ENCODE results near the gene ADRM1. TPM values are rescaled to one million over a fixed set of nuclear protein-coding genes. Genes with fewer than 3 reads are reported as not detected.

Gene ADRM1
- total RNA-seq, 2 experiments from 2014 or later, result 40.8 to 44.3 TPM

GRCh38 chr20:62345681-62346370, 43.0 kb downstream of the ADRM1 start:
- ATAC-seq (ENCODE audit: poor library complexity), result no peak
- H3K27ac Mint-ChIP-seq, result no peak overlapping the region
- CTCF ChIA-PET, result no interaction called here
- intact Hi-C loops (cut with DNase I, micrococcal nuclease), result no loop called here
- peaks cover 3% of the 10 kb centered on the region for H3K9me3 Mint-ChIP-seq
- Histone ChIP-seq H3K27me3 (ENCODE audit: control insufficient read depth in 1 of 2, insufficient read depth in 2 of 2, low read length in 2 of 2) (no peaks in the 10 kb centered on the region), H3K4me3 (ENCODE audit: low read length) (no peak overlapping the region), H3K36me3 (ENCODE audit: insufficient read depth, low read length) (no peaks in the 10 kb centered on the region), H3K9me3 (ENCODE audit: control insufficient read depth in 1 of 2, insufficient read depth in 1 of 2, low read length in 2 of 2) (peaks cover 0 to 20% of the 10 kb centered on the region in 2 experiments), H3K4me1 (ENCODE audit: insufficient read depth, low read length) (no peaks in the 10 kb centered on the region), H3K27ac (ENCODE audit: low read depth in 1 of 2, low read length in 2 of 2) (no peak overlapping the region)
- H3K4me1 Mint-ChIP-seq (ENCODE audit: low read depth), result no peaks in the 10 kb centered on the region
- no peaks in the 10 kb centered on the region for H3K36me3 Mint-ChIP-seq (ENCODE audit: low read depth)
- POLR2A ChIA-PET, result no interaction called here
- no peak for DNase-seq
- H3K27me3 Mint-ChIP-seq, result no peaks in the 10 kb centered on the region
- TF ChIP-seq CTCF (IDR thresholded peaks at IDR 0.05), result no peak
- no peak overlapping the region for H3K4me3 Mint-ChIP-seq

- POLR2A ChIA-PET, result no interaction called here
- Histone ChIP-seq H3K27ac (ENCODE audit: low read depth in 1 of 2, low read length in 2 of 2) (no peak overlapping the region), H3K27me3 (ENCODE audit: control insufficient read depth in 1 of 2, insufficient read depth in 2 of 2, low read length in 2 of 2) (no peaks in the 10 kb centered on the region), H3K9me3 (ENCODE audit: control insufficient read depth in 1 of 2, insufficient read depth in 1 of 2, low read length in 2 of 2) (peaks cover 0 to 20% of the 10 kb centered on the region in 2 experiments), H3K4me3 (ENCODE audit: low read length) (no peak overlapping the region), H3K36me3 (ENCODE audit: insufficient read depth, low read length) (no peaks in the 10 kb centered on the region), H3K4me1 (ENCODE audit: insufficient read depth, low read length) (no peaks in the 10 kb centered on the region)
- peaks cover 3% of the 10 kb centered on the region for H3K9me3 Mint-ChIP-seq
- no peaks in the 10 kb centered on the region for H3K27me3 Mint-ChIP-seq
- no peak for ATAC-seq (ENCODE audit: poor library complexity)
- H3K4me1 Mint-ChIP-seq (ENCODE audit: low read depth), result no peaks in the 10 kb centered on the region
- CTCF ChIA-PET, result no interaction called here
- H3K27ac Mint-ChIP-seq, result no peak overlapping the region
- intact Hi-C loops (cut with DNase I, micrococcal nuclease), result no loop called here
- H3K36me3 Mint-ChIP-seq (ENCODE audit: low read depth), result no peaks in the 10 kb centered on the region
- TF ChIP-seq CTCF (IDR thresholded peaks at IDR 0.05), result no peak
- no peak overlapping the region for H3K4me3 Mint-ChIP-seq
- DNase-seq, result no peak
Measured at GRCh38 chr20:62346398-62347150, 43.8 kb downstream of the ADRM1 start.

DNA sequence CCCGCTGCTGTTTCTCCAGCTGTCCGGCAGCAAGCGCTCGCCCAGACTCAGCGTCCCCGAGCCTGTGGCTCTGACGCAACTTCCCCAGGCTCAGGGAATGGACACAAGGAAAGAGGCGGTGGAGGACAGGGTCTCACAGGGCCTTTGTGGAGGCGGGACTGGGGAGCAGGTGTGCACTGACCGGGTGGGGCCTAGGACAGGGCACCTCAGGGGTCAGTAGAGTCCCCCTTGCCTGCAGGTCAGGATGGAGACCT, 44.3 kb downstream of the ADRM1 start:
- Mint-ChIP-seq H3K27ac (no peak overlapping the region), H3K36me3 (ENCODE audit: low read depth) (no peaks in the 10 kb centered on the region), H3K9me3 (peaks cover 3% of the 10 kb centered on the region), H3K4me3 (no peak overlapping the region), H3K4me1 (ENCODE audit: low read depth) (no peaks in the 10 kb centered on the region), H3K27me3 (no peaks in the 10 kb centered on the region)
- Histone ChIP-seq H3K27ac (ENCODE audit: low read depth in 1 of 2, low read length in 2 of 2) (no peak overlapping the region), H3K36me3 (ENCODE audit: insufficient read depth, low read length) (no peaks in the 10 kb centered on the region), H3K27me3 (ENCODE audit: control insufficient read depth in 1 of 2, insufficient read depth in 2 of 2, low read length in 2 of 2) (no peaks in the 10 kb centered on the region), H3K4me3 (ENCODE audit: low read length) (no peak overlapping the region), H3K4me1 (ENCODE audit: insufficient read depth, low read length) (no peaks in the 10 kb centered on the region), H3K9me3 (ENCODE audit: control insufficient read depth in 1 of 2, insufficient read depth in 1 of 2, low read length in 2 of 2) (peaks cover 0 to 20% of the 10 kb centered on the region in 2 experiments)
- ATAC-seq (ENCODE audit: poor library complexity) (no peak), DNase-seq (no peak)
- TF ChIP-seq CTCF (IDR thresholded peaks at IDR 0.05), result no peak
- ChIA-PET CTCF (no interaction called here), POLR2A (no interaction called here)
- intact Hi-C loops (cut with DNase I, micrococcal nuclease), result no loop called here

All from CD4-positive, alpha-beta T cell (primary cell).